Parathyroid adenoma (tissue), 2 donors: Measurements from ENCODE around the gene ZMYND8.

Source experiments
- H2AFZ ChIP-seq: fragments of 300-600 bp; sonication (generic); one replicate; pipeline ENCODE4 v1.7.0; 2017; ENCODE audit warnings: antibody characterized with exemption, mild to moderate bottlenecking
- H3K27ac ChIP-seq: fragments of 300-600 bp; sonication (generic); one replicate; pipeline ENCODE4 v1.7.0; 2017
- H3K27me3 ChIP-seq: fragments of 300-600 bp; sonication (generic); one replicate; pipeline ENCODE4 v1.7.0; 2017; ENCODE audit warnings: low read length; ENCODE audit not compliant: control insufficient read depth, insufficient read depth
- H3K36me3 ChIP-seq: fragments of 300-600 bp; sonication (generic); one replicate; pipeline ENCODE4 v1.7.0; 2017; ENCODE audit warnings: low read length; ENCODE audit not compliant: control insufficient read depth, insufficient read depth
- H3K4me1 ChIP-seq: fragments of 300-600 bp; sonication (generic); one replicate; pipeline ENCODE4 v1.7.0; 2017; ENCODE audit warnings: control low read depth
- H3K4me2 ChIP-seq: fragments of 300-600 bp; sonication (generic); one replicate; pipeline ENCODE4 v1.7.0; 2017; ENCODE audit warnings: low read length
- H3K4me3 ChIP-seq: fragments of 300-600 bp; sonication (generic); one replicate; pipeline ENCODE4 v1.7.0; 2017; ENCODE audit warnings: low read depth, low read length
- H3K79me2 ChIP-seq: fragments of 300-600 bp; sonication (generic); one replicate; pipeline ENCODE4 v1.7.0; 2017; ENCODE audit warnings: control low read depth
- H3K9ac ChIP-seq: fragments of 300-600 bp; sonication (generic); one replicate; pipeline ENCODE4 v1.7.0; 2017; ENCODE audit warnings: mild to moderate bottlenecking
- H3K9me3 ChIP-seq: fragments of 300-600 bp; sonication (generic); one replicate; pipeline ENCODE4 v1.7.0; 2017; ENCODE audit warnings: low read length; ENCODE audit not compliant: control insufficient read depth
- TF ChIP-seq, protein P1 (sequence below): fragments of 300-600 bp; sonication (generic); IDR thresholded peaks from one replicate; pipeline ENCODE4 v1.7.0; 2017; ENCODE audit warnings: antibody characterized with exemption, mild to moderate bottlenecking
- donor health status: primary hyperparathyroidism.

ZMYND8 gene

GRCh38 chr20:47198254-47198671, 158.2 kb downstream of the ZMYND8 start:
- no peak overlapping the region for H3K4me3 ChIP-seq
- H3K9ac ChIP-seq, result no peak overlapping the region
- no peak overlapping the region for H3K4me2 ChIP-seq
- no peak overlapping the region for H3K27ac ChIP-seq
- no peak overlapping the region for H2AFZ ChIP-seq
- no peaks in the 10 kb centered on the region for H3K9me3 ChIP-seq
- no peaks in the 10 kb centered on the region for H3K4me1 ChIP-seq
- no peaks in the 10 kb centered on the region for H3K36me3 ChIP-seq
- no peaks in the 10 kb centered on the region for H3K79me2 ChIP-seq
- TF ChIP-seq, protein P1, sequence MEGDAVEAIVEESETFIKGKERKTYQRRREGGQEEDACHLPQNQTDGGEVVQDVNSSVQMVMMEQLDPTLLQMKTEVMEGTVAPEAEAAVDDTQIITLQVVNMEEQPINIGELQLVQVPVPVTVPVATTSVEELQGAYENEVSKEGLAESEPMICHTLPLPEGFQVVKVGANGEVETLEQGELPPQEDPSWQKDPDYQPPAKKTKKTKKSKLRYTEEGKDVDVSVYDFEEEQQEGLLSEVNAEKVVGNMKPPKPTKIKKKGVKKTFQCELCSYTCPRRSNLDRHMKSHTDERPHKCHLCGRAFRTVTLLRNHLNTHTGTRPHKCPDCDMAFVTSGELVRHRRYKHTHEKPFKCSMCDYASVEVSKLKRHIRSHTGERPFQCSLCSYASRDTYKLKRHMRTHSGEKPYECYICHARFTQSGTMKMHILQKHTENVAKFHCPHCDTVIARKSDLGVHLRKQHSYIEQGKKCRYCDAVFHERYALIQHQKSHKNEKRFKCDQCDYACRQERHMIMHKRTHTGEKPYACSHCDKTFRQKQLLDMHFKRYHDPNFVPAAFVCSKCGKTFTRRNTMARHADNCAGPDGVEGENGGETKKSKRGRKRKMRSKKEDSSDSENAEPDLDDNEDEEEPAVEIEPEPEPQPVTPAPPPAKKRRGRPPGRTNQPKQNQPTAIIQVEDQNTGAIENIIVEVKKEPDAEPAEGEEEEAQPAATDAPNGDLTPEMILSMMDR, result no peak
- no peaks in the 10 kb centered on the region for H3K27me3 ChIP-seq

DNA sequence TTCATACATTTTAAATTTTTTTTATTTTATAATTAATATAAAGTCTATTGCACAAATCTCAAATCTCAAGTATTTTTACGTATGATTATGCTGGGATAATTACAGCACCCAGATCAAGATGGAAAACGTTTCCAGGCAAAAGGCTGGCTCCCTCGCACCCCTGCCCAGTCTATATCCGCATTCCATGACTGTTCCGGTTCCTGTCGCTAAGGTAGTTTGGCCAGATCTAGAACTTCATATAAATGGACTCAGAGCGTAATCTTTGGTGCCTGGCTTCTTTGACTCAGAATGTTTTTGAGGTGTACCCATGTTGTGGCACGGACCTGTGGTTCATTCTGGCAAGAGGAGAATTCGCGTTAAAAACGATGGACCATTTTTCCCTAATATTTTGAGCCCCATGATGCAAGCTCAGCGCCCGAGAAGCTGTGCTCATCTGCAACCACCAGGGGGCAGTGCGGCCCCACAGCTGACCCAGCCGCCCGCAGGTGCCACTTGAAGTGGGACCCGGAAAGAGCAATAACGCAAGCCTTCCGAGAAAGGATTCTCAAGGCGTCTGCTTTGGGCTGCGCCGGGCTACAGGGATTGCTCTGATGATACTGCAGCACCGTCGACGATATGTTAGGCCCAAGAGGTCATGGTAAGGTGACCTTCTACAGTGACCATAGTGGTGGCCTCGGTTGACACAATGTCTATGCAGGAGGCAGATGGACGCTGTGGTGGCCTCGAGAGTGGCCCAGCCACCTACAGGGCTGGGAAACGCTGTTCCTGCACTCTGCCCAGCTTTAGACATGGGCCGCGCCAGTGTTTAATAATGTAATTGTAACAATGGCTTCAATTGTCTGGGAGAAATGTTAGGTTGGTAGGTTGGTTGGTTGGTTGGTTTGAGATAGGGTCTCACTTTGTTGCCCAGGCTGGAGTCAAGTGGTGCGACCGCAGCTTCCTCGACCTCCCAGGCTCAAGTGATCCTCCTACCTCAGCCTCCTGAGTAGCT, 160.1 kb downstream of the ZMYND8 start:
- Histone ChIP-seq H3K27me3 (no peaks in the 10 kb centered on the region), H3K4me3 (no peak overlapping the region), H3K9ac (no peak overlapping the region), H3K9me3 (no peaks in the 10 kb centered on the region), H3K27ac (no peak overlapping the region), H3K4me1 (no peaks in the 10 kb centered on the region), H3K79me2 (no peaks in the 10 kb centered on the region), H3K36me3 (no peaks in the 10 kb centered on the region), H2AFZ (peak overlapping the region; percentile 6), H3K4me2 (no peak overlapping the region)
- TF ChIP-seq, protein P1, result peak; percentile 88

DNA sequence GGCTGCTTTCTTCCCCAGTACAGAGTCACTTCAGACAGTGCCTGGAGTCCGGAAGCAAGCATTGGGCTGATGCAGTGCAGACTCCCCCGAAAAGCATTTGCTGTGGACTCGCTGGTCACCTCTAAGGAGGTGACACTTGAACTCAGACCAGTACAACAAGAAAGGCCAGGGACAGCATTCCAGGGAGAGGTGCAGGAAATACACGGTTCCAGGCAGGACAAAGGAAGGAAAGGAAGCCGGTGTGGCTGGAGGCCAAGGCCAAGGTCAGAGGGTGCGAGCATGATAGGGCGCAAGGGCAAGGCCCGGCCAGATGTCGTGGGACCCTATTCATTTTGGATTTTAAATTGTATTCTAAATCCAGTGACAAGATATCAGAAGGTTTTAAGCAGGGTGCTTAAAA, 160.9 kb downstream of the ZMYND8 start:
- TF ChIP-seq, protein P1, result no peak

DNA sequence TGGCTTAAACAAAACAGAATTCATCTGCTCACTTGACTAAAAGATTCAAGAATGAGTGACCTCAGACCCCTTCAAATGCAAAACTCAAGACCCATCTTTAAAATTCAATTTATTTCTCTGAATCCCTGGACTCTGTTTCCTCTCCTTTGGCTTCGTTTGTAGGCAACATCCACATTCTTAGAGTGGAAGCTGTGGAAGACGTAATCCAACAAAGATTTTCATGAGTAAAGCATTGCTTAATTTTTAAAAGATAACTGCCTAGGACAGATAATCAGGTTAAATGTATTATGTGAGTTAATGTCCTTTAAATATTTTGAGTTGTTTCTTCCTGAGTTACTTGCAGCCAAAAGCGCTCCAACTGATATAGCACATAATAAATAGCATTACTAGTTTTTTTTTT, 164.5 kb downstream of the ZMYND8 start:
- Histone ChIP-seq H3K27me3 (no peaks in the 10 kb centered on the region), H3K4me3 (no peak overlapping the region), H3K9me3 (no peaks in the 10 kb centered on the region), H3K27ac (no peak overlapping the region), H3K36me3 (no peaks in the 10 kb centered on the region), H3K4me1 (no peaks in the 10 kb centered on the region), H2AFZ (no peak overlapping the region), H3K79me2 (no peaks in the 10 kb centered on the region), H3K9ac (no peak overlapping the region), H3K4me2 (no peak overlapping the region)
- TF ChIP-seq, protein P1, result no peak

More for the DNA sequence above, 160.9 kb downstream of the ZMYND8 start:
- H3K36me3 ChIP-seq, result no peaks in the 10 kb centered on the region
- no peak overlapping the region for H3K9ac ChIP-seq
- no peaks in the 10 kb centered on the region for H3K4me1 ChIP-seq
- no peak overlapping the region for H2AFZ ChIP-seq
- no peaks in the 10 kb centered on the region for H3K9me3 ChIP-seq
- no peak overlapping the region for H3K4me3 ChIP-seq
- H3K27ac ChIP-seq, result no peak overlapping the region
- H3K27me3 ChIP-seq, result no peaks in the 10 kb centered on the region
- H3K79me2 ChIP-seq, result no peaks in the 10 kb centered on the region
- H3K4me2 ChIP-seq, result no peak overlapping the region
